WERI-Rb-1 (cell line): ENCODE measurements around the gene PRSS56.

Source experiments
- DNase-seq: peaks from one replicate; pipeline ENCODE4 v3.0.0-alpha.2; 2020
- H3K27ac ChIP-seq: fragments of 250-450 bp; sonication (Bioruptor Pico); 2 replicates; pipeline ENCODE4 v1.5.1; 2020; ENCODE audit warnings: mild to moderate bottlenecking, moderate library complexity
- H3K27me3 ChIP-seq: fragments of 250-450 bp; sonication (Bioruptor Pico); 2 replicates; pipeline ENCODE4 v1.5.1; 2021; ENCODE audit warnings: mild to moderate bottlenecking, low read depth, moderate library complexity; ENCODE audit not compliant: insufficient read depth, severe bottlenecking
- H3K36me3 ChIP-seq: fragments of 250-450 bp; sonication (Bioruptor Pico); 2 replicates; pipeline ENCODE4 v1.5.1; 2020; ENCODE audit warnings: mild to moderate bottlenecking, moderate library complexity
- H3K4me3 ChIP-seq: 2 replicates; pipeline ENCODE4 v1.5.1; 2011; ENCODE audit warnings: low read depth, mild to moderate bottlenecking, control low read depth, low read length
- H3K9me3 ChIP-seq: fragments of 250-450 bp; sonication (Bioruptor Pico); 2 replicates; pipeline ENCODE4 v1.5.1; 2021; ENCODE audit warnings: mild to moderate bottlenecking, moderate library complexity; ENCODE audit not compliant: severe bottlenecking
- CTCF ChIP-seq: IDR thresholded peaks from 2 replicates; pipeline ENCODE4 v1.5.1; 2011; ENCODE audit warnings: low read depth, mild to moderate bottlenecking, control low read depth, inconsistent platforms, low read length

The PRSS56 gene

GRCh38 chr2:232498452-232498851 is 21.7 kb upstream of the PRSS56 start:
- no peak for DNase-seq
- Histone ChIP-seq H3K36me3 (no peaks in the 10 kb centered on the region), H3K9me3 (no peaks in the 10 kb centered on the region), H3K27me3 (no peaks in the 10 kb centered on the region), H3K4me3 (no peak overlapping the region), H3K27ac (no peak overlapping the region)
- TF ChIP-seq CTCF, result no peak

GRCh38 chr2:232501331-232501771 is 18.8 kb upstream of the PRSS56 start:
- Histone ChIP-seq H3K4me3 (no peak overlapping the region), H3K36me3 (no peaks in the 10 kb centered on the region), H3K27me3 (no peaks in the 10 kb centered on the region), H3K27ac (no peak overlapping the region; the same call in 1 of the 2 replicates), H3K9me3 (no peaks in the 10 kb centered on the region)
- DNase-seq, result peak; percentile 52
- no peak for TF ChIP-seq CTCF

GRCh38 chr2:232501794-232502390 is 18.3 kb upstream of the PRSS56 start:
- Histone ChIP-seq H3K36me3 (no peaks in the 10 kb centered on the region), H3K27me3 (no peaks in the 10 kb centered on the region), H3K4me3 (no peak overlapping the region), H3K9me3 (no peaks in the 10 kb centered on the region), H3K27ac (no peak overlapping the region; the same call in 1 of the 2 replicates)
- DNase-seq, result no peak
- TF ChIP-seq CTCF, result no peak

- Histone ChIP-seq H3K36me3 (no peaks in the 10 kb centered on the region), H3K9me3 (no peaks in the 10 kb centered on the region), H3K27ac (no peak overlapping the region), H3K27me3 (no peaks in the 10 kb centered on the region), H3K4me3 (no peak overlapping the region)
- no peak for TF ChIP-seq CTCF
- no peak for DNase-seq
These were observed 17.7 kb upstream of the PRSS56 start for GRCh38 chr2:232502511-232502910.

GRCh38 chr2:232502911-232503808 is 17.0 kb upstream of the PRSS56 start:
- H3K9me3 ChIP-seq, result no peaks in the 10 kb centered on the region
- no peak for DNase-seq
- no peak overlapping the region for H3K4me3 ChIP-seq
- H3K27ac ChIP-seq, result no peak overlapping the region
- H3K36me3 ChIP-seq, result no peaks in the 10 kb centered on the region
- no peaks in the 10 kb centered on the region for H3K27me3 ChIP-seq
- TF ChIP-seq CTCF, result no peak
